ENCODE data around the gene KCNQ5.

Gene KCNQ5

DNA sequence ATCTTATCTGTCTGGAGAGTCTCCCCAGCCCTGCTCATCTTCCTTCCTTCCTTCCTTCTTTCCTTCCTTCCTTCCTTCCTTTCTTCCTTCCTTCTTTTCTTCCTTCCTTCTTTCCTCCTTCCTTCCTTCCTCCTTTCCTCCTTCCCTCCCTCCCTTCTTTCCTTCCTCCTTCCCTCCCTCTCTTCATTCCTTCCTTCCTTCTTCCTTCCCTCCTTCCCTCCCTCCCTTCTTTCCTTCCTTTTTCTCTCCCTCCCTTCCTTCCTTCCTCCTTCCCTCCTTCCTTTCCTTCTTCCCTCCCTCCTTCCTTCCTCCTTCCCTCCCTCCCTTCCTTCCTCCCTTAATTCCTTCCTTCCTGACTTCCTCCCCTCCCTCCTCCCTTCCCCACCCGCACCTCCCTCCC is 319.4 kb downstream of the KCNQ5 start:
- TF ChIP-seq CTCF (IDR thresholded peaks at IDR 0.05; ENCODE audit: extremely low read depth, missing control alignments), result no peak
- no peak for DNase-seq (ENCODE audit: low spot score)

GRCh38 chr6:72941751-72942150 is 319.9 kb downstream of the KCNQ5 start:
- DNase-seq (ENCODE audit: low spot score), result no peak
- TF ChIP-seq CTCF (IDR thresholded peaks at IDR 0.05; ENCODE audit: extremely low read depth, missing control alignments), result no peak

DNA sequence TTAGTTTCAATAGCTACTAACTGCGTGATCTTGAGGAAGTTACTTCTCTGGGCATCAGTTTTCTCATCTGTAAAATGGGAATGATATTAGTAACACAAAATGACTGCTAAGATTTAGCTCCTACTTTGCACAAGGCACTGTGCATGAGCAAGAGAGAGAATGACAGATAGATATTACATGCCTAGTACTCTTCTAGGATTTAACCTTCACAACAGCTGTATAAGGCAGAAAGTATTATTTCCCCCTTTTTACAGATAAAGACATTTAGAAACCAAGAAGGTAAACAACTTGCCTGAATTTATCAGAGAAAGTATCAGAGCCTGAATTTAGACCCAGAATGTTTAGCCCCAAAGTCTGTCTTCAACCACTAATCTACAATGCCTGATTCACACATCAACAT is 321.8 kb downstream of the KCNQ5 start:
- no peak for DNase-seq (ENCODE audit: low spot score)
- TF ChIP-seq CTCF (IDR thresholded peaks at IDR 0.05; ENCODE audit: extremely low read depth, missing control alignments), result no peak

DNA sequence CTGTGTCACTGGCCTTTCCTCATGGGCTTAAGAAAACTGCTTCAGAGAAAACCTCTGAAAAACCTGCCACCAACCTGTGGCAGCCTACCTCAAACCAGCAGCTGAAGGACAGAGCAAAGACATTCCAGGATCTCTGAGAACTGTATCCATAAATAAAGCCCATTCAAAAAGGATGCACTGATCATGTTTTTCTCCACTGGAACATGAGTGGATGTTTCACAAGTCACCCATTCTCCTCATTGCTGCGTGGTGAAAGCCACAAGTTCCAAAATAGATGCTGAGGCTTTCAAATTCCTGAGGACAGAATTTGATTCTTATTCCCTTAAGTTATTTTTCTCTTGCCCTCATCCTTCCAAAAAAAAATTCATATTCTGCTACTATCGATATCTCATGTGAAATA is 322.8 kb downstream of the KCNQ5 start:
- TF ChIP-seq CTCF (IDR thresholded peaks at IDR 0.05; ENCODE audit: extremely low read depth, missing control alignments), result no peak
- DNase-seq (ENCODE audit: low spot score), result no peak

GRCh38 chr6:72946774-72947173 is 324.9 kb downstream of the KCNQ5 start:
- TF ChIP-seq CTCF (IDR thresholded peaks at IDR 0.05; ENCODE audit: extremely low read depth, missing control alignments), result no peak
- no peak for DNase-seq (ENCODE audit: low spot score)

GRCh38 chr6:72947534-72947933 is 325.7 kb downstream of the KCNQ5 start:
- DNase-seq (ENCODE audit: low spot score), result no peak
- TF ChIP-seq CTCF (IDR thresholded peaks at IDR 0.05; ENCODE audit: extremely low read depth, missing control alignments), result no peak

GRCh38 chr6:72948153-72948552 is 326.3 kb downstream of the KCNQ5 start:
- no peak for DNase-seq (ENCODE audit: low spot score)

More at GRCh38 chr6:72948153-72948552, 326.3 kb downstream of the KCNQ5 start:
- TF ChIP-seq CTCF (IDR thresholded peaks at IDR 0.05; ENCODE audit: extremely low read depth, missing control alignments), result no peak
